ENCODE data around the gene PTH. TPM values are rescaled to one million over a fixed set of nuclear protein-coding genes. Genes with fewer than 3 reads are reported as not detected.

The PTH gene
- total and polyA plus RNA-seq, 9 of the 15 experiments (the other 6 are each of a cell fraction or from before 2014, with no cell fraction given): not detected

DNA sequence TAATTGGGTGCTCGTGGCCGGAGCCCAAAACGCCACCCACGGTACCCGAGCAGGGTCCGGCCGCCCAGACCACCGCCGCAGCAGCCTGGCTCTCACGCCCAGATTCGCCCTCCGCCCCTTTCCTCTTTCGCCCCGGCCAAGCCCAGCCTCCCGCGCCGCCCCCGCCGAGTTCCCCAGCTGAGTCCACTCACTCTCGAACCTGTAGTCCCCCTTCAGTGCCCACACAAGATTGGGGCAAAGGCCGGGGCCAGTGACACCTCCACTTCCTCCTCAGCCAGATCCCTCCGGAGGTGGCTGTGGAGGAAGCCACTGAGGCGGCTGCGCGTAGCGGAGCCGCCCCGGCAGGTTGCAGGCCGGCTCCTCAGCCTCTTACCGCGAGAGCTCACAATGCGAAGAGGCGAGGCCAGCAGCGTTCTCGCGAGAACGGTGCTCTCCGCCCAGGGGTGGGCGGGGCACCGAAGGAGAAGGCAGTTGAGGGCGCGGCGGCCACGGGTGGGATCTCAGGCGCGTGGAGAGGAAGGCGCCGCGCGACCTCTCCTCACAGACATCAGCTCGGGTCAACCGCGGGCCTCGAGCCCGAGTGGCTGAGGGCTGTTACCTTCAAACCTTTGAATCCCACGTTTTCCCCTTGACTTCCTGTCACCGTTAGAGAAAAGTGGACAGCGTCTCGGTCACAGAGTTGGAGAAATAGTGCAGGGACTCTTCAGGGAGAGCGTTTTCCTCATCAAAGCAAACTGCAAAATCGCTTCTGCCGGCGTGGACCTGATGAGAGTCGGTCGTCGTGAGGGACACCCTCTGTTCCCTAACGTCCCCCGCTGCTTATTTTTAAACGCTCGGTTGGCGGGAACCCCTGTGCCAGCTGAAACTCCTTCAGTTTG lies 32.7 kb downstream of the PTH start, which contains the start of gene BTBD10 (continued):
- TF ChIP-seq, protein P1, sequence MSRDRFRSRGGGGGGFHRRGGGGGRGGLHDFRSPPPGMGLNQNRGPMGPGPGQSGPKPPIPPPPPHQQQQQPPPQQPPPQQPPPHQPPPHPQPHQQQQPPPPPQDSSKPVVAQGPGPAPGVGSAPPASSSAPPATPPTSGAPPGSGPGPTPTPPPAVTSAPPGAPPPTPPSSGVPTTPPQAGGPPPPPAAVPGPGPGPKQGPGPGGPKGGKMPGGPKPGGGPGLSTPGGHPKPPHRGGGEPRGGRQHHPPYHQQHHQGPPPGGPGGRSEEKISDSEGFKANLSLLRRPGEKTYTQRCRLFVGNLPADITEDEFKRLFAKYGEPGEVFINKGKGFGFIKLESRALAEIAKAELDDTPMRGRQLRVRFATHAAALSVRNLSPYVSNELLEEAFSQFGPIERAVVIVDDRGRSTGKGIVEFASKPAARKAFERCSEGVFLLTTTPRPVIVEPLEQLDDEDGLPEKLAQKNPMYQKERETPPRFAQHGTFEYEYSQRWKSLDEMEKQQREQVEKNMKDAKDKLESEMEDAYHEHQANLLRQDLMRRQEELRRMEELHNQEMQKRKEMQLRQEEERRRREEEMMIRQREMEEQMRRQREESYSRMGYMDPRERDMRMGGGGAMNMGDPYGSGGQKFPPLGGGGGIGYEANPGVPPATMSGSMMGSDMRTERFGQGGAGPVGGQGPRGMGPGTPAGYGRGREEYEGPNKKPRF (IDR thresholded peaks at IDR 0.05; ENCODE audit: low read depth, low read length): no peak
- TF ChIP-seq TFAM (CRISPR knock-in tag; conservative IDR thresholded peaks at IDR 0.05) (no peak), ZNF830 (CRISPR knock-in tag; IDR thresholded peaks at IDR 0.05) (peak; percentile 77; the same call in 1 of the 2 replicates), PHTF2 (CRISPR knock-in tag; IDR thresholded peaks at IDR 0.05) (no peak), TEAD2 (tag; IDR thresholded peaks at IDR 0.05) (no peak), MAFF (IDR thresholded peaks at IDR 0.05; ENCODE audit: low read length) (peak; percentile 82; the same call in 1 of the 2 replicates), ZNF232 (CRISPR knock-in tag; IDR thresholded peaks at IDR 0.05) (no peak), NFATC3 (IDR thresholded peaks at IDR 0.05) (no peak), CEBPG (CRISPR knock-in tag; IDR thresholded peaks at IDR 0.05) (no peak), CEBPG (tag; conservative IDR thresholded peaks at IDR 0.05 in 1 of 2, IDR thresholded peaks at IDR 0.05 in 1 of 2) (no peak), ZNF395 (CRISPR knock-in tag; IDR thresholded peaks at IDR 0.05) (peak; percentile 41; the same call in 1 of the 2 replicates), PML (IDR thresholded peaks at IDR 0.05; ENCODE audit: low read length) (peak; percentile 63; the same call in 1 of the 2 replicates)
- TF ChIP-seq, protein P2, sequence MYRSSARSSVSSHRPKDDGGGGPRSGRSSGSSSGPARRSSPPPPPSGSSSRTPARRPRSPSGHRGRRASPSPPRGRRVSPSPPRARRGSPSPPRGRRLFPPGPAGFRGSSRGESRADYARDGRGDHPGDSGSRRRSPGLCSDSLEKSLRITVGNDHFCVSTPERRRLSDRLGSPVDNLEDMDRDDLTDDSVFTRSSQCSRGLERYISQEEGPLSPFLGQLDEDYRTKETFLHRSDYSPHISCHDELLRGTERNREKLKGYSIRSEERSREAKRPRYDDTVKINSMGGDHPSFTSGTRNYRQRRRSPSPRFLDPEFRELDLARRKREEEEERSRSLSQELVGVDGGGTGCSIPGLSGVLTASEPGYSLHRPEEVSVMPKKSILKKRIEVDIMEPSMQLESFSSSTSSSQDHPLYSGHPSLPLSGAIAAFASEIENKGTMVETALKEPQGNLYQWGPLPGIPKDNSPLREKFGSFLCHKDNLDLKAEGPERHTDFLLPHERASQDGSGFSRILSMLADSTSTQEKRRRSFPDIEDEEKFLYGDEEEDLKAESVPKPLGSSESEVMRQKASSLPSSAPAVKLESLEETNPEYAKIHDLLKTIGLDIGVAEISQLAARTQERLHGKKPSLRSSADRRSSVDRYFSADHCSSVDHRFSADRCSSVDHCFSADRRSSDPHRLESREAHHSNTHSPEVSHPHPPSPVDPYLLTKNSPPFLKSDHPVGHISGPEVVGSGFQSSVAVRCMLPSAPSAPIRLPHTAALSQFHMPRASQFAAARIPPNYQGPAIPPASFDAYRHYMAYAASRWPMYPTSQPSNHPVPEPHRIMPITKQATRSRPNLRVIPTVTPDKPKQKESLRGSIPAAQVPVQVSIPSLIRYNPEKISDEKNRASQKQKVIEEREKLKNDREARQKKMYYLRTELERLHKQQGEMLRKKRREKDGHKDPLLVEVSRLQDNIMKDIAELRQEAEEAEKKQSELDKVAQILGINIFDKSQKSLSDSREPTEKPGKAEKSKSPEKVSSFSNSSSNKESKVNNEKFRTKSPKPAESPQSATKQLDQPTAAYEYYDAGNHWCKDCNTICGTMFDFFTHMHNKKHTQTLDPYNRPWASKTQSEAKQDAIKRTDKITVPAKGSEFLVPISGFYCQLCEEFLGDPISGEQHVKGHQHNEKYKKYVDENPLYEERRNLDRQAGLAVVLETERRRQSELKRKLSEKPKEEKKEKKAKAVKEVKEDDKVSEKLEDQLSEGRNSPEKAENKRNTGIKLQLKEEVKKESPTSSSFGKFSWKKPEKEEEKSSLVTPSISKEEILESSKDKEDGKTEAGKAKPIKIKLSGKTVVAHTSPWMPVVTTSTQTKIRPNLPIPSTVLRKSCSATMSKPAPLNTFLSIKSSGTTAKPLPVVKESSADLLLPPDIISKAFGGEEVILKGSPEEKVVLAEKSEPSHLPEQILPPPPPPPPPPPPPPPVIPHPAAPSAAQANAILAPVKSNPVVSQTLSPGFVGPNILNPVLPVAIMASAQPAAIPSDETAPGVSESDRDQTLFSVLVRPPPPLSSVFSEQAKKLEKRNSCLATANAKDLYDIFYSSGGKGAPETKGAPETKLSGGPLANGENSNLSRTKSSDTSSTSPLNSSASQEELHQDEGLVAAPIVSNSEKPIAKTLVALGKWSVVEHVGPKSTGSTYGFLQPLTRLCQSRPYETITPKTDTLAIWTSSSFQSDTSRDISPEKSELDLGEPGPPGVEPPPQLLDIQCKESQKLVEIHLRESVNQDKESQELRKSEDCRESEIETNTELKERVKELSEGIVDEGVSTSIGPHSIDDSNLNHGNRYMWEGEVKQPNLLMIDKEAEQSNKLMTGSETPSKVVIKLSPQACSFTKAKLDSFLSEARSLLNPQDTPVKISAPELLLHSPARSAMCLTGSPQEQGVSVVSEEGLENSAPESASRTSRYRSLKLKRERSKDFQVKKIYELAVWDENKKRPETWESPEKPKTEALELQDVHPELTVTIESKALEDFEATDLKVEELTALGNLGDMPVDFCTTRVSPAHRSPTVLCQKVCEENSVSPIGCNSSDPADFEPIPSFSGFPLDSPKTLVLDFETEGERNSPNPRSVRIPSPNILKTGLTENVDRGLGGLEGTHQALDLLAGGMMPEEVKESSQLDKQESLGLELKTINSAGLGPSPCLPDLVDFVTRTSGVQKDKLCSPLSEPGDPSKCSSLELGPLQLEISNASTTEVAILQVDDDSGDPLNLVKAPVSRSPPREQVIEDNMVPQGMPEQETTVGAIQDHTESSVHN (IDR thresholded peaks at IDR 0.05; ENCODE audit: borderline replicate concordance in 1 of 2, low read depth in 1 of 2): no peak
- TF ChIP-seq, protein P3, sequence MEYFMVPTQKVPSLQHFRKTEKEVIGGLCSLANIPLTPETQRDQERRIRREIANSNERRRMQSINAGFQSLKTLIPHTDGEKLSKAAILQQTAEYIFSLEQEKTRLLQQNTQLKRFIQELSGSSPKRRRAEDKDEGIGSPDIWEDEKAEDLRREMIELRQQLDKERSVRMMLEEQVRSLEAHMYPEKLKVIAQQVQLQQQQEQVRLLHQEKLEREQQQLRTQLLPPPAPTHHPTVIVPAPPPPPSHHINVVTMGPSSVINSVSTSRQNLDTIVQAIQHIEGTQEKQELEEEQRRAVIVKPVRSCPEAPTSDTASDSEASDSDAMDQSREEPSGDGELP (CRISPR knock-in tag; IDR thresholded peaks at IDR 0.05; ENCODE audit: borderline replicate concordance): peak; percentile 62; the same call in 1 of the 2 replicates

Data from K562 (cell line).